ENCODE data around the gene RAB17.

GRCh38 chr2:237617587-237617982, 27.1 kb upstream of the RAB17 start:
- TF ChIP-seq ZBTB11 (CRISPR knock-in tag; IDR thresholded peaks at IDR 0.05), result no peak
- TF ChIP-seq SP1 (IDR thresholded peaks at IDR 0.05; ENCODE audit: low read depth, low read length), result no peak
- no peak for TF ChIP-seq EP300 (IDR thresholded peaks at IDR 0.05; ENCODE audit: borderline replicate concordance in 1 of 2, control insufficient read depth in 1 of 2, low read depth in 2 of 2, low read length in 2 of 2)
- TF ChIP-seq CTCF (IDR thresholded peaks at IDR 0.05 in 2 of 3, conservative IDR thresholded peaks at IDR 0.05 in 1 of 3; ENCODE audit: control insufficient read depth in 2 of 3, extremely low read depth in 1 of 3, insufficient read depth in 1 of 3, low read depth in 3 of 3, low read length in 3 of 3), result no peak
- TF ChIP-seq BACH1 (IDR thresholded peaks at IDR 0.05; ENCODE audit: borderline replicate concordance), result no peak
- TF ChIP-seq SMC3 (IDR thresholded peaks at IDR 0.05; ENCODE audit: borderline replicate concordance, low read length), result no peak
- no peak for TF ChIP-seq EZH2 (IDR thresholded peaks at IDR 0.05; ENCODE audit: borderline replicate concordance, control insufficient read depth, low read depth, low read length)
- TF ChIP-seq ZNF274 (IDR thresholded peaks at IDR 0.05; ENCODE audit: insufficient read depth, insufficient read length), result no peak
- no peak for TF ChIP-seq SRF (IDR thresholded peaks at IDR 0.05; ENCODE audit: low read depth in 2 of 2, low read length in 2 of 2)

All from GM12878 (cell line).